GM12878 (cell line): ENCODE measurements around the gene C1QTNF9B. TPM values are rescaled to one million over a fixed set of nuclear protein-coding genes. Genes with fewer than 3 reads are reported as not detected.

ENCODE experiments used
- ATAC-seq: fragments of 200-7000 bp; cut with Tn5 transposase; 3 replicates; pipeline ENCODE4 v1.9.1; 2020; ENCODE audit warnings: mild to moderate bottlenecking, moderate library complexity
- BruUV-seq: library from RNA; stranded (reverse); fragments of 400-500 nt; replicated peaks from 2 replicates; lab custom pipeline; 2021; lab: Mats Ljungman, UMichigan
- CTCF ChIA-PET: fragments of 300-600 bp; sonication (Branson Sonifier 250); formaldehyde crosslinking; extraction: SDS; loops from one replicate; lab custom pipeline; 2021; ENCODE audit warnings: inconsistent platforms; lab: Yijun Ruan, JAX
- POLR2A ChIA-PET: fragments of 350-600 bp; formaldehyde crosslinking; extraction: SDS; loops from one replicate; lab custom pipeline; 2021; ENCODE audit warnings: inconsistent platforms; lab: Charles Lee
- RAD21 ChIA-PET: fragments of 300-600 bp; sonication (Branson Sonifier 250); formaldehyde crosslinking; loops from one replicate; lab custom pipeline; 2023; ENCODE audit warnings: antibody characterized with exemption; ENCODE audit not compliant: unreplicated experiment; lab: Charles Lee
- SMC1A ChIA-PET: fragments of 300-600 bp; sonication (Branson Sonifier 250); formaldehyde crosslinking; loops from one replicate; lab custom pipeline; 2023; ENCODE audit not compliant: unreplicated experiment, uncharacterized antibody; lab: Charles Lee
- DNase-seq: peaks from one replicate; pipeline ENCODE4 v3.0.0-alpha.2; 2011; ENCODE audit warnings: low read depth, low spot score
- FAIRE-seq: peaks from 3 replicates; lab custom pipeline; 2011; peaks lifted over from hg19 to GRCh38; lab: Jason Lieb, UNC
- H2AFZ ChIP-seq: 2 replicates; pipeline ENCODE4 v1.6.0; 2011; ENCODE audit warnings: low read depth, low read length, control low read depth; ENCODE audit not compliant: control insufficient read depth
- H3K27ac ChIP-seq: 2 replicates; pipeline ENCODE4 v1.5.1; 2011; ENCODE audit warnings: control low read depth; ENCODE audit not compliant: control insufficient read depth, insufficient read depth
- H3K27me3 ChIP-seq, 2 experiments: replicated peaks in 1 of 2; 2 replicates each; pipeline versions ENCODE4 v1.6.0 to v1.6.1; 2011; ENCODE audit warnings: low read length in 1 of 2; ENCODE audit not compliant: control insufficient read depth in 2 of 2, insufficient read depth in 2 of 2
- H3K36me3 ChIP-seq, 2 experiments: 2 replicates each; pipeline ENCODE4 v1.5.1; 2011; ENCODE audit warnings: low read length in 1 of 2; ENCODE audit not compliant: control insufficient read depth in 2 of 2, insufficient read depth in 2 of 2
- H3K4me1 ChIP-seq: 2 replicates; pipeline ENCODE4 v1.6.1; 2011; ENCODE audit warnings: mild to moderate bottlenecking, low read length, moderate library complexity, mixed read lengths; ENCODE audit not compliant: control insufficient read depth, insufficient read depth
- H3K4me2 ChIP-seq: 2 replicates; pipeline ENCODE4 v1.6.0; 2011; ENCODE audit warnings: control low read depth; ENCODE audit not compliant: control insufficient read depth, insufficient read depth
- H3K4me3 ChIP-seq: fragments of 200-600 bp; sonication (generic); 2 replicates; pipeline ENCODE4 v1.5.1; 2016
- H3K79me2 ChIP-seq: 2 replicates; pipeline ENCODE4 v1.6.0; 2011; ENCODE audit warnings: low read length; ENCODE audit not compliant: control insufficient read depth, insufficient read depth
- H3K9ac ChIP-seq: 2 replicates; pipeline ENCODE4 v1.8.0; 2011; ENCODE audit warnings: low read length, control low read depth, mixed read lengths; ENCODE audit not compliant: control insufficient read depth, insufficient read depth
- H3K9me3 ChIP-seq: replicated peaks from 3 replicates; pipeline ENCODE4 v1.5.1; 2011; ENCODE audit warnings: mild to moderate bottlenecking, low read length; ENCODE audit not compliant: control insufficient read depth, insufficient read depth
- H4K20me1 ChIP-seq: 2 replicates; pipeline ENCODE4 v1.6.0; 2011; ENCODE audit not compliant: control insufficient read depth, insufficient read depth
- ESRRA ChIP-seq: IDR thresholded peaks from 2 replicates; pipeline ENCODE4 v1.6.1; 2012; ENCODE audit warnings: mild to moderate bottlenecking, low read length, improper control_type of control experiment
- EZH2 ChIP-seq: IDR thresholded peaks from 2 replicates; pipeline ENCODE4 v1.6.1; 2012; ENCODE audit warnings: low read depth, mild to moderate bottlenecking, control low read depth, inconsistent platforms, low read length, borderline replicate concordance; ENCODE audit not compliant: control insufficient read depth
- FOS ChIP-seq: IDR thresholded peaks from 3 replicates; pipeline ENCODE4 v1.6.1; 2011; ENCODE audit warnings: borderline replicate concordance; ENCODE audit not compliant: insufficient read length; ENCODE audit errors: extremely low read depth
- FOXK2 ChIP-seq: fragments of 450-650 bp; IDR thresholded peaks from 2 replicates; pipeline ENCODE4 v1.6.1; 2017; ENCODE audit warnings: mild to moderate bottlenecking, moderate library complexity
- HDAC6 ChIP-seq: fragments of 200-600 bp; sonication (generic); IDR thresholded peaks from one replicate; pipeline ENCODE4 v1.8.0; 2017; ENCODE audit warnings: antibody characterized with exemption; ENCODE audit not compliant: unreplicated experiment
- KAT2A ChIP-seq: conservative IDR thresholded peaks from 2 replicates; pipeline ENCODE4 v1.6.1; 2011; ENCODE audit warnings: low read depth, low read length; ENCODE audit not compliant: control insufficient read depth
- KDM1A ChIP-seq: fragments of 200-600 bp; sonication (generic); IDR thresholded peaks from 2 replicates; pipeline ENCODE4 v1.6.1; 2016; ENCODE audit warnings: borderline replicate concordance
- MXI1 ChIP-seq: fragments of 150-350 bp; IDR thresholded peaks from 2 replicates; pipeline ENCODE4 v1.6.1; 2011; ENCODE audit warnings: low read depth, mild to moderate bottlenecking, inconsistent platforms, low read length, improper control_type of control experiment
- NBN ChIP-seq: fragments of 450-650 bp; IDR thresholded peaks from 2 replicates; pipeline ENCODE4 v1.6.1; 2016
- POU2F2 ChIP-seq: IDR thresholded peaks from 3 replicates; pipeline ENCODE4 v1.6.1; 2011; ENCODE audit warnings: low read depth, mild to moderate bottlenecking, low read length, borderline replicate concordance
- RCOR1 ChIP-seq: conservative IDR thresholded peaks from 2 replicates; pipeline ENCODE4 v1.6.1; 2012; ENCODE audit warnings: low read depth, low read length, improper control_type of control experiment
- SIN3A ChIP-seq: IDR thresholded peaks from 2 replicates; pipeline ENCODE4 v1.6.1; 2012; ENCODE audit warnings: low read depth, low read length, improper control_type of control experiment
- SIX5 ChIP-seq: IDR thresholded peaks from 2 replicates; pipeline ENCODE4 v1.6.1; 2011; ENCODE audit warnings: mild to moderate bottlenecking, low read depth, low read length, moderate library complexity; ENCODE audit not compliant: severe bottlenecking
- SPI1 ChIP-seq: IDR thresholded peaks from 2 replicates; pipeline ENCODE4 v1.6.1; 2011; ENCODE audit warnings: low read depth, mild to moderate bottlenecking, low read length, moderate library complexity, borderline replicate concordance; ENCODE audit not compliant: insufficient read depth
- SRF ChIP-seq, 2 experiments: IDR thresholded peaks; 2 replicates each; pipeline ENCODE4 v1.6.1; 2011; ENCODE audit warnings: low read depth in 2 of 2, low read length in 2 of 2, mild to moderate bottlenecking in 1 of 2, moderate library complexity in 1 of 2
- TCF7 ChIP-seq: IDR thresholded peaks from 2 replicates; pipeline ENCODE4 v1.6.1; 2014; ENCODE audit warnings: antibody characterized with exemption, borderline replicate concordance
- YBX1 ChIP-seq: fragments of 450-650 bp; IDR thresholded peaks from 2 replicates; pipeline ENCODE4 v1.6.1; 2016; ENCODE audit warnings: antibody characterized with exemption
- WGBS: methylation state at CpG from one replicate; pipeline ENCODE4 v1.1.6; 2016; ENCODE audit warnings: low lambda C conversion rate; ENCODE audit not compliant: insufficient replicate concordance, insufficient coverage; ENCODE audit errors: missing lambda C conversion rate; 5-methylcytosine and 5-hydroxymethylcytosine counted together
- in situ Hi-C: fragments of 300-500 bp; cut with MboI; formaldehyde crosslinking; loops from 9 replicates; pipeline ENCODE4 v1.14.3; 2018; ENCODE audit warnings: mixed read lengths
- intact Hi-C: fragments of 100-400 bp; cut with micrococcal nuclease; formaldehyde crosslinking; loops from one replicate; pipeline ENCODE4 v1.14.2; 2022; ENCODE audit not compliant: unreplicated experiment
- polyA plus RNA-seq, 11 experiments: library from polyadenylated mRNA; depleted of rRNA in 4 of 11; unstranded in 6 of 11; stranded (reverse) in 5 of 11; fragments of >200 nt; fragmentation: Nextera tagmentation in 4 of 11; fragmentation: Illumina TruSeq in 1 of 11; extraction: Ambion mirVana in 4 of 11; extraction: Trizol in 1 of 11; gene quantifications; 1 replicate in 1 of 11; 2 replicates in 10 of 11; pipeline versions ENCODE4 v1.2.1 to v1.2.3, GENCODE V29; 2011 to 2016; ENCODE audit warnings: inconsistent platforms in 2 of 11, missing spikeins in 2 of 11, low read depth in 1 of 11
- total RNA-seq, 4 experiments: library from RNA; depleted of rRNA in 3 of 4; stranded (reverse); fragments of >200 nt in 3 of 4; fragmentation: Illumina TruSeq in 1 of 4; extraction: Trizol in 1 of 4; gene quantifications; 2 replicates each; pipeline versions ENCODE4 v1.2.1 to v1.2.3, GENCODE V29; 2013 to 2021
- TF ChIP-seq, protein P1 (sequence below): fragments of 450-650 bp; IDR thresholded peaks from 2 replicates; pipeline ENCODE4 v1.6.1; 2017; ENCODE audit warnings: mild to moderate bottlenecking, low read depth, inconsistent platforms; ENCODE audit not compliant: poor library complexity, severe bottlenecking
- TF ChIP-seq, protein P2 (sequence below): IDR thresholded peaks from 2 replicates; pipeline ENCODE4 v1.6.1; 2012; ENCODE audit warnings: mild to moderate bottlenecking, low read depth, low read length

The C1QTNF9B gene
- total and polyA plus RNA-seq, 10 of the 15 experiments (the other 5 are each of a cell fraction or from before 2014, with no cell fraction given) = 0.10 to 0.48 (median 0.32) TPM; not detected in 6

DNA sequence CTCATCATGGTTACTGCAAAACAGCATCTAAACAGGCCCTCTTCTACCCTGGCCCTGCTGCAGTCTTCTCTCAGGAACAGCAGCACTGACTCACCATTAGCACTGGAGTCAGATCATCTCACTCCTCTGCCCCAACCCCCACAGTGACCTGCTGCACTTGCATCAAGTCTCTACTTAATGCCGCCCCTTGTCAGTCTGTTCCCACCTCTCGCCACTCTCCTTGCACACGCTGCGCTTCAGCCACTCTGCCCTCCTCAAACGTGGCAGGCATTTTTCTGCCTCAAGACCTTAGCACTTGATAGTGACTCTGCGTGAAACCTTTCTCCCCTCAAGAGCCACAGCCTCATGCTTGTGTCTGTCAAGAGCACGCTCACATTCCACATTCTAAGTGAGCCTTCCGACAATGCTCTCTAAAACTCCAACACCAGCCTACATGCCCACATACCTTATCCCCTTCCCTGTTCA lies 30.2 kb downstream of the C1QTNF9B start:
- intact Hi-C loops = no loop called here
- POLR2A ChIA-PET = no interaction called here

More for the DNA sequence above, 30.2 kb downstream of the C1QTNF9B start:
- H3K4me3 ChIP-seq = no peak overlapping the region
- H3K4me2 ChIP-seq = no peak overlapping the region
- DNase-seq (no peak), FAIRE-seq (no peak), ATAC-seq (no peak; the same call in 2 of the 3 replicates)
- no peak overlapping the region for H3K27ac ChIP-seq
- H3K9ac ChIP-seq = no peak overlapping the region
- H3K36me3 ChIP-seq = no peaks in the 10 kb centered on the region
- no peaks in the 10 kb centered on the region for H4K20me1 ChIP-seq
- no peak for TF ChIP-seq SIN3A
- no peak for TF ChIP-seq SPI1
- no peak for TF ChIP-seq TCF7
- TF ChIP-seq HDAC6 = no peak
- TF ChIP-seq, protein P1, sequence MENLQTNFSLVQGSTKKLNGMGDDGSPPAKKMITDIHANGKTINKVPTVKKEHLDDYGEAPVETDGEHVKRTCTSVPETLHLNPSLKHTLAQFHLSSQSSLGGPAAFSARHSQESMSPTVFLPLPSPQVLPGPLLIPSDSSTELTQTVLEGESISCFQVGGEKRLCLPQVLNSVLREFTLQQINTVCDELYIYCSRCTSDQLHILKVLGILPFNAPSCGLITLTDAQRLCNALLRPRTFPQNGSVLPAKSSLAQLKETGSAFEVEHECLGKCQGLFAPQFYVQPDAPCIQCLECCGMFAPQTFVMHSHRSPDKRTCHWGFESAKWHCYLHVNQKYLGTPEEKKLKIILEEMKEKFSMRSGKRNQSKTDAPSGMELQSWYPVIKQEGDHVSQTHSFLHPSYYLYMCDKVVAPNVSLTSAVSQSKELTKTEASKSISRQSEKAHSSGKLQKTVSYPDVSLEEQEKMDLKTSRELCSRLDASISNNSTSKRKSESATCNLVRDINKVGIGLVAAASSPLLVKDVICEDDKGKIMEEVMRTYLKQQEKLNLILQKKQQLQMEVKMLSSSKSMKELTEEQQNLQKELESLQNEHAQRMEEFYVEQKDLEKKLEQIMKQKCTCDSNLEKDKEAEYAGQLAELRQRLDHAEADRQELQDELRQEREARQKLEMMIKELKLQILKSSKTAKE = no peak
- TF ChIP-seq YBX1 = no peak
- TF ChIP-seq RCOR1 = no peak
- TF ChIP-seq, protein P2, sequence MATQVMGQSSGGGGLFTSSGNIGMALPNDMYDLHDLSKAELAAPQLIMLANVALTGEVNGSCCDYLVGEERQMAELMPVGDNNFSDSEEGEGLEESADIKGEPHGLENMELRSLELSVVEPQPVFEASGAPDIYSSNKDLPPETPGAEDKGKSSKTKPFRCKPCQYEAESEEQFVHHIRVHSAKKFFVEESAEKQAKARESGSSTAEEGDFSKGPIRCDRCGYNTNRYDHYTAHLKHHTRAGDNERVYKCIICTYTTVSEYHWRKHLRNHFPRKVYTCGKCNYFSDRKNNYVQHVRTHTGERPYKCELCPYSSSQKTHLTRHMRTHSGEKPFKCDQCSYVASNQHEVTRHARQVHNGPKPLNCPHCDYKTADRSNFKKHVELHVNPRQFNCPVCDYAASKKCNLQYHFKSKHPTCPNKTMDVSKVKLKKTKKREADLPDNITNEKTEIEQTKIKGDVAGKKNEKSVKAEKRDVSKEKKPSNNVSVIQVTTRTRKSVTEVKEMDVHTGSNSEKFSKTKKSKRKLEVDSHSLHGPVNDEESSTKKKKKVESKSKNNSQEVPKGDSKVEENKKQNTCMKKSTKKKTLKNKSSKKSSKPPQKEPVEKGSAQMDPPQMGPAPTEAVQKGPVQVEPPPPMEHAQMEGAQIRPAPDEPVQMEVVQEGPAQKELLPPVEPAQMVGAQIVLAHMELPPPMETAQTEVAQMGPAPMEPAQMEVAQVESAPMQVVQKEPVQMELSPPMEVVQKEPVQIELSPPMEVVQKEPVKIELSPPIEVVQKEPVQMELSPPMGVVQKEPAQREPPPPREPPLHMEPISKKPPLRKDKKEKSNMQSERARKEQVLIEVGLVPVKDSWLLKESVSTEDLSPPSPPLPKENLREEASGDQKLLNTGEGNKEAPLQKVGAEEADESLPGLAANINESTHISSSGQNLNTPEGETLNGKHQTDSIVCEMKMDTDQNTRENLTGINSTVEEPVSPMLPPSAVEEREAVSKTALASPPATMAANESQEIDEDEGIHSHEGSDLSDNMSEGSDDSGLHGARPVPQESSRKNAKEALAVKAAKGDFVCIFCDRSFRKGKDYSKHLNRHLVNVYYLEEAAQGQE = no peak
- TF ChIP-seq MXI1 = no peak
- no peak for TF ChIP-seq NBN
- TF ChIP-seq KAT2A = no peak
- no peak for TF ChIP-seq SIX5
- no peak for TF ChIP-seq EZH2
- TF ChIP-seq POU2F2 = no peak
- TF ChIP-seq ESRRA = no peak
- TF ChIP-seq FOS = no peak
- no peak for TF ChIP-seq KDM1A
- TF ChIP-seq SRF (IDR thresholded peaks at IDR 0.05; ENCODE audit: low read depth in 2 of 2, low read length in 2 of 2) = no peak
- TF ChIP-seq FOXK2 = no peak
- H3K79me2 ChIP-seq = no peaks in the 10 kb centered on the region
- no peak overlapping the region for H2AFZ ChIP-seq
- WGBS = 96% methylated on average over 8 of the region's 8 CpGs
- ChIA-PET CTCF (interaction anchor here (1.7 kb wide), 1 partner anchor 18 kb away, joined by 4 read pairs; no protein-coding TSS in a partner anchor), SMC1A (no interaction called here), RAD21 (no interaction called here)
- H3K27me3 ChIP-seq = no peaks in the 10 kb centered on the region
- H3K9me3 ChIP-seq = no peaks in the 10 kb centered on the region
- BruUV-seq = no TSS peak
- peaks cover 9% of the 10 kb centered on the region for H3K4me1 ChIP-seq
- in situ Hi-C loops = no loop called here
